Activated CD4-positive, CD25-positive, alpha-beta regulatory T cell treated with anti-CD3 and anti-CD28 coated beads, Interleukin-2, amount 50 U/mL, for 16 hours (primary cell): ENCODE measurements around the gene COMT.
A peak's percentile ranks its signal among the peaks of the same experiment; 100 is the strongest.

Source experiments
- DNase-seq: peaks from one replicate; pipeline ENCODE4 v3.0.0-alpha.2; 2020; ENCODE audit warnings: low read depth, low spot score

COMT gene

GRCh38 chr22:19981961-19982920, 40.7 kb downstream of the COMT start:
- no peak for DNase-seq

- no peak for DNase-seq
Measured at GRCh38 chr22:19982991-19983578, 41.5 kb downstream of the COMT start.

GRCh38 chr22:19983741-19984140, 42.2 kb downstream of the COMT start:
- DNase-seq, result no peak

GRCh38 chr22:19984201-19984753, 42.7 kb downstream of the COMT start:
- no peak for DNase-seq

GRCh38 chr22:19984851-19985811, 43.6 kb downstream of the COMT start:
- no peak for DNase-seq

GRCh38 chr22:19986011-19986409, 44.4 kb downstream of the COMT start:
- DNase-seq, result no peak

GRCh38 chr22:19986410-19987341, 45.1 kb downstream of the COMT start:
- DNase-seq, result peak; percentile 21

- DNase-seq, result no peak
Measured at GRCh38 chr22:19987394-19988306, 46.1 kb downstream of the COMT start.

- DNase-seq, result no peak
Measured at GRCh38 chr22:19988331-19988808, 46.8 kb downstream of the COMT start.

GRCh38 chr22:19988965-19989724, 47.6 kb downstream of the COMT start:
- no peak for DNase-seq

GRCh38 chr22:19989725-19990067, 48.1 kb downstream of the COMT start:
- no peak for DNase-seq

GRCh38 chr22:19990188-19990587, 48.6 kb downstream of the COMT start:
- no peak for DNase-seq

GRCh38 chr22:19990609-19991394, 49.2 kb downstream of the COMT start:
- no peak for DNase-seq

- DNase-seq, result no peak
Measured at GRCh38 chr22:19991395-19991644, 49.7 kb downstream of the COMT start.

- DNase-seq, result no peak
Measured at GRCh38 chr22:19991645-19992451, 50.3 kb downstream of the COMT start.

GRCh38 chr22:19992481-19992911, 50.9 kb downstream of the COMT start:
- no peak for DNase-seq

- no peak for DNase-seq
Measured at GRCh38 chr22:19992921-19993355, 51.4 kb downstream of the COMT start.
